CD4-positive, alpha-beta T cell treated with Interferon alpha-2 for 1 hour (primary cell): Measurements from ENCODE around the gene SIX6.
"Not testable (repeated sequence)": the region's sequence is repeated elsewhere in the genome, so short reads cannot be mapped to it uniquely, and the experiment has no call there.

Experiments used
- DNase-seq, 2 donors: peaks; one replicate each; pipeline ENCODE4 v3.0.0-alpha.2; 2020 to 2022

Gene SIX6

GRCh38 chr14:60508707-60509437 lies at the start of gene SIX6:
Gene SIX6 (plus strand): TSS chr14:60509146. CDS start chr14:60509399, 253 bp downstream.
- no peak for DNase-seq

GRCh38 chr14:60480248-60480647 lies 28.7 kb upstream of the SIX6 start:
- DNase-seq = not testable (repeated sequence)

GRCh38 chr14:60482743-60483142 lies 26.2 kb upstream of the SIX6 start:
- no peak for DNase-seq

GRCh38 chr14:60485057-60485597 lies 23.8 kb upstream of the SIX6 start:
- DNase-seq = no peak

- DNase-seq = no peak
These were observed 23.2 kb upstream of the SIX6 start, which contains the start of gene C14orf39 for GRCh38 chr14:60485598-60486251. Gene C14orf39 (minus strand): TSS chr14:60486063. CDS start chr14:60485078, 985 bp downstream.

GRCh38 chr14:60487211-60487610 lies 21.7 kb upstream of the SIX6 start:
- no peak for DNase-seq

GRCh38 chr14:60488175-60488574 lies 20.8 kb upstream of the SIX6 start:
- no peak for DNase-seq

GRCh38 chr14:60490270-60490669 lies 18.7 kb upstream of the SIX6 start:
- no peak for DNase-seq

- DNase-seq = no peak
These were observed 13.0 kb upstream of the SIX6 start for GRCh38 chr14:60495946-60496345.

GRCh38 chr14:60502541-60502940 lies 6.4 kb upstream of the SIX6 start:
- no peak for DNase-seq

- no peak for DNase-seq
These were observed 3.5 kb upstream of the SIX6 start for GRCh38 chr14:60505448-60505847.

- no peak for DNase-seq
These were observed 2.9 kb upstream of the SIX6 start for GRCh38 chr14:60506010-60506409.

- DNase-seq = no peak
These were observed 2.4 kb upstream of the SIX6 start for GRCh38 chr14:60506462-60506984.

GRCh38 chr14:60506985-60507829 lies 1.7 kb upstream of the SIX6 start:
- no peak for DNase-seq

GRCh38 chr14:60508363-60508706 lies 611 bp upstream of the SIX6 start:
- no peak for DNase-seq

- DNase-seq = no peak
These were observed 700 bp downstream of the SIX6 start for GRCh38 chr14:60509438-60510253.

- no peak for DNase-seq
These were observed 1.5 kb downstream of the SIX6 start for GRCh38 chr14:60510254-60510950.

- no peak for DNase-seq
These were observed 2.1 kb downstream of the SIX6 start for GRCh38 chr14:60510951-60511599.

- no peak for DNase-seq
These were observed 3.2 kb downstream of the SIX6 start for GRCh38 chr14:60512126-60512525.

GRCh38 chr14:60512973-60513571 lies 4.1 kb downstream of the SIX6 start:
- DNase-seq = no peak

GRCh38 chr14:60514378-60514740 lies 5.4 kb downstream of the SIX6 start:
- DNase-seq = no peak
